Measurements from ENCODE around the gene TSR1.

GRCh38 chr17:2343421-2343820 is 7.2 kb upstream of the TSR1 start:
- TF ChIP-seq, protein P1, sequence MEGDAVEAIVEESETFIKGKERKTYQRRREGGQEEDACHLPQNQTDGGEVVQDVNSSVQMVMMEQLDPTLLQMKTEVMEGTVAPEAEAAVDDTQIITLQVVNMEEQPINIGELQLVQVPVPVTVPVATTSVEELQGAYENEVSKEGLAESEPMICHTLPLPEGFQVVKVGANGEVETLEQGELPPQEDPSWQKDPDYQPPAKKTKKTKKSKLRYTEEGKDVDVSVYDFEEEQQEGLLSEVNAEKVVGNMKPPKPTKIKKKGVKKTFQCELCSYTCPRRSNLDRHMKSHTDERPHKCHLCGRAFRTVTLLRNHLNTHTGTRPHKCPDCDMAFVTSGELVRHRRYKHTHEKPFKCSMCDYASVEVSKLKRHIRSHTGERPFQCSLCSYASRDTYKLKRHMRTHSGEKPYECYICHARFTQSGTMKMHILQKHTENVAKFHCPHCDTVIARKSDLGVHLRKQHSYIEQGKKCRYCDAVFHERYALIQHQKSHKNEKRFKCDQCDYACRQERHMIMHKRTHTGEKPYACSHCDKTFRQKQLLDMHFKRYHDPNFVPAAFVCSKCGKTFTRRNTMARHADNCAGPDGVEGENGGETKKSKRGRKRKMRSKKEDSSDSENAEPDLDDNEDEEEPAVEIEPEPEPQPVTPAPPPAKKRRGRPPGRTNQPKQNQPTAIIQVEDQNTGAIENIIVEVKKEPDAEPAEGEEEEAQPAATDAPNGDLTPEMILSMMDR (IDR thresholded peaks at IDR 0.05): no peak
- no peak for TF ChIP-seq POLR2A (IDR thresholded peaks at IDR 0.05)
- no peak for TF ChIP-seq POLR2AphosphoS5 (IDR thresholded peaks at IDR 0.05)
